Activated T-cell treated with anti-CD3 and anti-CD28 coated beads, Interleukin-2, amount 50 U/mL, for 72 hours (primary cell): ENCODE measurements around the gene CYP3A4. TPM values are rescaled to one million over a fixed set of nuclear protein-coding genes. Genes with fewer than 3 reads are reported as not detected.

Source experiments
- ATAC-seq, 2 donors: fragments of 150-1000 bp; cut with Tn5 transposase; replicated peaks in 1 of 2; 2 replicates each; pipeline ENCODE4 v1.10.0; 2021; ENCODE audit warnings: moderate library complexity in 2 of 2, mild to moderate bottlenecking in 1 of 2
- DNase-seq, 2 donors: peaks; one replicate each; pipeline ENCODE4 v3.0.0; 2021 to 2022; ENCODE audit warnings: mixed read lengths in 1 of 2
- H3K27ac Mint-ChIP-seq: one replicate; pipeline ENCODE4 v1.8.0; 2022; ENCODE audit warnings: mild to moderate bottlenecking, moderate library complexity, mixed read lengths
- H3K27me3 Mint-ChIP-seq: one replicate; pipeline ENCODE4 v1.8.0; 2022; ENCODE audit warnings: low read depth, mixed read lengths
- H3K36me3 Mint-ChIP-seq, 2 donors: one replicate each; pipeline ENCODE4 v1.8.0; 2022; ENCODE audit warnings: mixed read lengths in 2 of 2, mild to moderate bottlenecking in 1 of 2; ENCODE audit not compliant: insufficient read depth in 2 of 2
- H3K4me1 Mint-ChIP-seq: one replicate; pipeline ENCODE4 v1.8.0; 2022; ENCODE audit warnings: low read depth, mixed read lengths
- H3K4me3 Mint-ChIP-seq, 2 donors: one replicate each; pipeline ENCODE4 v1.8.0; 2022; ENCODE audit warnings: mild to moderate bottlenecking in 2 of 2, mixed read lengths in 2 of 2, moderate library complexity in 2 of 2
- H3K9me3 Mint-ChIP-seq, 2 donors: one replicate each; pipeline ENCODE4 v1.8.0; 2022; ENCODE audit warnings: mixed read lengths in 2 of 2
- total RNA-seq, 2 donors: library from RNA; stranded (reverse); gene quantifications; one replicate each; pipeline ENCODE4 v1.2.3, GENCODE V29; 2022

CYP3A4 gene
- not detected for total RNA-seq

DNA sequence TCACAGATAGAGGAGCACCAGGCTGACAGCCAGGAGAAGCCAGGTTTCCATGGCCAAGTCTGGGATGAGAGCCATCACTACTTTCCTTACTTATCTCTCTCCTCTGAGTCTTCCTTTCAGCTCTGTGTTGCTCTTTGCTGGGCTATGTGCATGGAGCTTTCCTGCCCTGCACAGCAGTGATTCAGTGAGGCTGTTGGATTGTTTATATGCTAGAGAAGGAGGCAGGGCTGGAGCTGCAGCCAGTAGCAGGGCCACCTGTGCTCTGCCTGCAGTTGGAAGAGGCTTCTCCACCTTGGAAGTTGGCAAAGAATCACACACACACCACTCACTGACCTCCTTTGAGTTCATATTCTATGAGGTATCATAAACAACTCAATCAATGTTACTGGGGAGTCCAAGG is at the start of gene CYP3A4:
Gene CYP3A4 (minus strand): TSS at position 178 of the 400 bp plus-strand sequence. CDS start 103 bp downstream, at position 75.
- Mint-ChIP-seq H3K27ac (no peak within 1 kb of the TSS), H3K27me3 (peaks cover 27% of the 10 kb centered on the region), H3K4me3 (no peak within 1 kb of the TSS), H3K4me1 (peaks cover 43% of the 10 kb centered on the region), H3K9me3 (peaks cover 0 to 4% of the 10 kb centered on the region in 2 donors), H3K36me3 (peaks cover 0 to 2% of the 10 kb centered on the region in 2 donors)
- no peak for ATAC-seq
- no peak for DNase-seq

DNA sequence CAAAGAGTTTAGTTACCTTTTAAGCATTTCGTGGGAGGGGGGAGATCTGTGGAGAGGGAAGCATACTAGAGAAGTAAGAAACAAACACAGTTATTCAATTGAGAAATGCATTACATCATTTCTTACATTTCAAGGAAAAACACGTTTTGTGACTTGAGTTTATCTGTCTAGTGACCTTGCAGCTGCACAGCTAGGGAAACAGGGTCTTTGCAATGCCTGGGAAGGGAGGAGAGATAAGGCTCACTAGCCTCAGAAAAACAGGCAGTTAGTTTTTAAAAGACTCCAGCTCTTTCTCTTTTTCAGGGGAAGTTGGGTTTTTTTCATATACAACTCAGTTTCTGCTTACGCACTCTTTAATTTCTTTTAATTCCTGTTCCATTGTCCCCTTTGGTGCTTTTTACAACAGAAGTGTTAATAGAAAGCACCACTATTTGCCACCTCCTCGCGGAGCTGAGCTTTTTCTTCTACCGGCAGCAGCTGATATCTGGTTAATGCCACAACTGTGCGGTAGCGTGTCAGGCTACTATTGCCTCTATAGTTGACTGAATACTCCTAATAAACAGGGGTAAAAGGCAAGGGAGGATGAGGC is 49.4 kb upstream of the CYP3A4 start:
- no peak overlapping the region for H3K27ac Mint-ChIP-seq
- no peaks in the 10 kb centered on the region for H3K9me3 Mint-ChIP-seq

DNA sequence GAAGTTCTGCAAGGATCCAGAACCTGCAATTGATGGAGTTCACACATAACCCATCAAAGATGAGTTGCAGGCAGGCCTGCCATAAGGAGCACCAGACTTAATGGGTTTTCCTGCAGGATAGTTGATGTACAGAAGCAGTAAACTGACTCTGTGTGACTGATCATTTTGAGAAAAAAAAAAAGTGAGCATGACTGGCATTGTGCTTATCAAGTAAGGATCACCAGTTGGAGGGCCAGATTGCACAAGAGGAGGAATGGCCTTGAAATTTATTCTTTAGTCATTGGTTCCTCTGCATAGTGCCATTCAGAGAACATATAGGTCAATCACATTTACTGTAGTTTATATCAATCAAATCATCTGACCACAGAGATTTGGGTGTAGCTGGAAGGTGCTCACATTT is 47.6 kb upstream of the CYP3A4 start:
- no peaks in the 10 kb centered on the region for H3K36me3 Mint-ChIP-seq
- DNase-seq (no peak), ATAC-seq (no peak)
- H3K4me1 Mint-ChIP-seq, result no peaks in the 10 kb centered on the region
- no peaks in the 10 kb centered on the region for H3K9me3 Mint-ChIP-seq
- peaks cover 14% of the 10 kb centered on the region for H3K27me3 Mint-ChIP-seq
- H3K4me3 Mint-ChIP-seq, result no peak overlapping the region
- H3K27ac Mint-ChIP-seq, result no peak overlapping the region

More for the DNA sequence above, 49.4 kb upstream of the CYP3A4 start:
- Mint-ChIP-seq H3K4me1 (peaks cover 7% of the 10 kb centered on the region), H3K27me3 (peaks cover 13% of the 10 kb centered on the region), H3K4me3 (no peak overlapping the region), H3K36me3 (no peaks in the 10 kb centered on the region)
- no peak for ATAC-seq
- no peak for DNase-seq

DNA sequence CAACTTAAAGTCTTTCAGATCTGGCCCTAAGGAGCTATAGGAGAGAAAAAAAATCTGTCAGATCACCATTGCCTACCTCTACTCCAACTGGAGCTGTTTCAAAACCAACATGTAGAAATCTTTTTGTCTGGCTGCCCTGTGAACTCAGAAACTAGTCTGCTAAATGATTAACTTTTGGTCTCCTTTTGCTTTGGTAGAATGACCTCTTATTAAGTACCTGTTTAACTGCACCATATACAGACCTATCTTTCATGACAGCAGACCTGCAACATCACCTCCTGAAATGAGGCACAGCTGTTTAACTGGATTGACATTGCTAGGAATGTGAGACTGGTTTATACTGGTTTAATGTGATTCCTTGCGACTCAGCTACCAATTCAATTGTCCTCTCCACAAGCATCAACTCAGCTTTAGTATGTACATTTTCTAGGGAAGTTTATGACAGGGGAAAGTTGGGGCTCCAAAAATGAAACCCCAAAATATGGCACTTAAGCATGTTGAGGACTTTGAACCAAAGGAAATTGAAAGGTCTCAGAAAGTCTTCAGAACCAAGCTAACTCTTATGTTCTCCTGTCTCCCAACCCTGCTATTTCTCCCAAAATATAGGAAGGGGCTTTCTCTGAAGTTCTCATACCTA is 45.7 kb upstream of the CYP3A4 start:
- ATAC-seq, result no peak
- Mint-ChIP-seq H3K36me3 (no peaks in the 10 kb centered on the region), H3K4me3 (no peak overlapping the region), H3K9me3 (no peaks in the 10 kb centered on the region), H3K27ac (no peak overlapping the region), H3K27me3 (peaks cover 14% of the 10 kb centered on the region), H3K4me1 (no peaks in the 10 kb centered on the region)
- no peak for DNase-seq

DNA sequence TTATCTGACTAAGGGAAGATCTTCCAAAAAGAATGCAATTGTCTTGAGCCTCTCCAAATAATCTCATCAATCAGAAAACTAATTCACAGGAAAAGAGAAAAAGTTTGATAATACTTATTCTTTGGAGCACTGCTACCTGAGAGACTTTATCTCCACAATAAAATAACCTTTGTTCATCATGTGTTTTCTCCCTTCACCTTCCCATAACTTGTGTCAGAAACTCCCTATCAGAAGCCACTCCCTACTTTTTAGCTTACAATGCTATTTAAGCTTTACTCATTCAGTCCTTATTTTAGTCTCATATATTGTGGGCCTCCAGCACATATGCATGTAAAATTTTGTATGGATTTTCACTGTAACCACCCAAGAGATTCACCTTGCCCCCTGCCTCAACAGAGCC is 44.8 kb upstream of the CYP3A4 start:
- no peak for ATAC-seq
- Mint-ChIP-seq H3K36me3 (no peaks in the 10 kb centered on the region), H3K4me3 (no peak overlapping the region), H3K27me3 (peaks cover 14% of the 10 kb centered on the region), H3K27ac (no peak overlapping the region), H3K9me3 (no peaks in the 10 kb centered on the region), H3K4me1 (no peaks in the 10 kb centered on the region)
- no peak for DNase-seq

DNA sequence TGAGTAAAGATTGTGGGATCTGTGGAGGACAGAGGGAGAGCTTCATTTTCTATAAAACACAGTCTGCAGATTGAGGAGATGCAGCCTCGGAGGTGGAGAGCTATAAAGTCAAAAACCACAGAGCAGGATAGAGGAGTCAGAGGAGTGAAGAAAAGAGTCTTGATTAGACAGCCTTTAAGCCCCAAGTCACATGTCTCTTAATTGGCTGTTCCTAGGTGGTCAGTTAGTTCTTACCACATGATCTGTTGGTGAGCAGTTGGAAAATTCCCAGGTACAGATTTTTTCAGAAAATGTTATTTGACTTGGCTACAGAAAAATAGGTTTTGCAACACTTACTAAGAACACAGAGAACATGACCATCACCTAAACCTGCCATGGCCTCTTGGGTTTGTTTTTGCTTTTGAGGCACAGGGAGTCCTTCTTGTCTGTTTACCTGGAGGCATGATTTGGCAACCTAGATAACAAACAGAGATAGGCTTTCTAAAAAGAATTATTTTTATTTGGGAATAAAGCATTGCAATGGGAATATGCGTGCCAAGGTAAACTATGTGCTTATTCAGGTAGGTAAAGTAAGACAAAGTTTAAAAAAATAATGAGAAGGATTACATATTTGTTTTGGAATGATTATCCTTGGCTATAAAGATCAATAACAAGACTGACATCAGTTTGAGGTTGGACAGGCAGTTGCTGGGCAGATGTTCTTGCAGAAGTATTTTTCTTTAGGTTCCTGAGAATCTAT is 43.2 kb upstream of the CYP3A4 start:
- DNase-seq (no peak), ATAC-seq (no peak)
- Mint-ChIP-seq H3K4me1 (no peaks in the 10 kb centered on the region), H3K9me3 (no peaks in the 10 kb centered on the region), H3K27me3 (peaks cover 14% of the 10 kb centered on the region), H3K4me3 (no peak overlapping the region), H3K36me3 (no peaks in the 10 kb centered on the region), H3K27ac (no peak overlapping the region)

DNA sequence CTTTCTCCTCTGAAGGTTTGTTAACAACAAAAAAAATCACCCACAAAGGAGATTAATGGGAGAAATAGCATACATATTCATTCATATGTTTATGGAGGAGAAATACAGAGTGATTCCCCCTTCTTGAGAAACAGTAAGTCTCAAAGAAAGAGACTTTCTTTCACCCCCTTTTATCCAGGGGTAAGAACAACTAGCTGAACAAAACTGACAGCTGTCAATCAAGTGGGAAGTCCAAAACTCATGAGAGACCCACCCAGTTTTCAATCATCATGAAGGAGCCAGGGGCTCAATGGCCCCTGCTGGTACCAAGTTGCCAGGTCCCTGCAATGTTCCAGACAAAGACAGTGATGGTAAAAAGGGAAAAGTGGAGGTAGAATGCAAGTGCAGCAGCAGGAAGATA is 41.9 kb upstream of the CYP3A4 start:
- no peaks in the 10 kb centered on the region for H3K4me1 Mint-ChIP-seq
- no peak overlapping the region for H3K4me3 Mint-ChIP-seq
- no peak for DNase-seq
- no peak for ATAC-seq
- H3K27ac Mint-ChIP-seq, result no peak overlapping the region
- H3K36me3 Mint-ChIP-seq, result no peaks in the 10 kb centered on the region
- H3K27me3 Mint-ChIP-seq, result peaks cover 18% of the 10 kb centered on the region
- no peaks in the 10 kb centered on the region for H3K9me3 Mint-ChIP-seq

DNA sequence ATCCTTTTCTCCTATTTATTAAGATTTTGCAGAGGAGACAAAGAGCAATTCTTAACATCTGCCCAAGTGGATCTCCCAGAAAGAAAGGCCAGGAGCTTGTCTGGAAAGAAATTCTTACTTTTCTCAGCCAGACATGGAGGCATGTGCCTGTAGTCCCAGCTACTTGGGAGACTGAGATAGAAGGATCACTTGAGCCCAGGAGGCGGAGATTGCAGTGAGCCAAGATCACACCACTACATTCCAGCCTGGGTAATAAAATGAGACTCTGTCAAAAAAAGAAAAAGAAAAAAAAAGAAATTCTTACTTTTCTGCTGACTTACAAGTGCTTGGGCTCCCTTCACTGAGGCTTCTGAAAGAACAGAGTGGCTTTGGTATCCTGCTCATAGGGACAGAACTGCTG is 41.5 kb upstream of the CYP3A4 start:
- Mint-ChIP-seq H3K4me1 (no peaks in the 10 kb centered on the region), H3K27ac (no peak overlapping the region), H3K27me3 (peaks cover 15% of the 10 kb centered on the region), H3K9me3 (no peaks in the 10 kb centered on the region), H3K36me3 (no peaks in the 10 kb centered on the region), H3K4me3 (no peak overlapping the region)
- ATAC-seq (no peak), DNase-seq (no peak)

DNA sequence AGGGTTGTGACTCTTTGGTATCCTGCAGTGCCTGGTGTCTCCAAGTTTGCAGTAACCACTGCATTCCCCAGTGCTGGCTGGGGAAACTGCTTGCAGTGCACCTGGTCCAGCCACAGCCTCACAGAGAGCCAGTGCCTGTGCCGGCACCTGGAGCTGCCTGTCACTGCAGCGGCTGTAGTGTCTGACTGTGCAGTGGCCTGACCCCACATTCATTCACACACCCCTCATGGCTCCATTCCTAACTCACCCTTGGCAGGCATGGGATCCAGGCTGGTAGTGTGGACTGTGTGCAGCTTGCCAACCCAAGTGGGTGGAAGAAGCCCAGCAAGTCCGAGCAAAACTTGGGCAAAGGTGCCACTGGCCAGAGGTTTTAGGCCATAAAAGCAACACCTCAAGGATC is 40.1 kb upstream of the CYP3A4 start:
- no peak overlapping the region for H3K4me3 Mint-ChIP-seq
- no peaks in the 10 kb centered on the region for H3K4me1 Mint-ChIP-seq
- no peak for ATAC-seq
- H3K9me3 Mint-ChIP-seq, result no peaks in the 10 kb centered on the region
- peaks cover 19% of the 10 kb centered on the region for H3K27me3 Mint-ChIP-seq
- H3K27ac Mint-ChIP-seq, result no peak overlapping the region
- DNase-seq, result no peak
- no peaks in the 10 kb centered on the region for H3K36me3 Mint-ChIP-seq

DNA sequence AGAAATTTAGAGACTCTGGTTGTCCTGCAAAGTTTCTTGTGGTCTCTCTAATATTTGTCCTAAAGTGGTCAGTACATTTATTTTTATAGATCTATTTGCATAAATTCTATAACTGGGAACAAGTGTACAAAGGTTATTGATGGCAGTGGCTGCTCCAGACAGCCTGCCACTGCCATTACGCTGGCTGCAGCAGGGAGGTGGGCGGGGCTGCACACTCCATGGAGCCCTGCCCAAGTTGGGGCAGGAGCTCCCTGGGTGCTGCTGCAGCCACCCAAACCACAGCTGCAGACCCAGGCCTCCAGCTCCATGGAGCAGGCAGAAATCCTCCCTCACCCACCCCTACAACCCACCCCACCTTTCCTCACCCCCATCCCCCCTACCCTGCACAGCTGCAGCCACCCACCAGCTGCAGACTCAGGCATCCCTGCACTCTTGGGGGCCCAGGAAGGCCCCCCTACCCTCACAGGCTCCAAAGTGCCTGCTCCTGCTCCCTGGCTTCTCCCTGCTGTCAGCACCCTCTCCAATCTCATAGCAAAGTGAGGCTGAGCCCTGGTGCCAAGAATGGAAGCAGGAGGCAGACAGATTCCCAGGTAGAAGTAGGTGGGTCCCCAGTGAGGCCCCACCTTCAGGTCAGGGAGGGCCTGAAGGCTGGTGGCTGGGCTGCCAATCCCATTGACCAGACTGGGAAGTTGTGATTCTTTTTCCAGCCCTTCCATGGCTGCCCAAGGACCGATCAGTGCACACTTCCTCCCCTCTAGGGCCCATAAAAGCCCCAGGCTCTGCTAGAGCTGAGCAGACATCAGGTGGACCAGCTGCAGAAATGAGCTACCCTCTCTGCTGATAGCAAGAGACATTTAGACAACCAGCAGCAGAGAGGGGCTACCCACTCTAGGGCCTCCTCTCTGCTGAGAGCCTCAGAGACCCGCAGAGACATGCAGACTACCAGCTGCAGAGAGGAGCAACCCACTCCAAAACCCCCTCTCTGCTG is 39.0 kb upstream of the CYP3A4 start:
- Mint-ChIP-seq H3K4me3 (no peak overlapping the region), H3K9me3 (no peaks in the 10 kb centered on the region), H3K27me3 (peaks cover 17% of the 10 kb centered on the region), H3K27ac (no peak overlapping the region), H3K4me1 (no peaks in the 10 kb centered on the region), H3K36me3 (no peaks in the 10 kb centered on the region)
- DNase-seq, result no peak
- no peak for ATAC-seq

DNA sequence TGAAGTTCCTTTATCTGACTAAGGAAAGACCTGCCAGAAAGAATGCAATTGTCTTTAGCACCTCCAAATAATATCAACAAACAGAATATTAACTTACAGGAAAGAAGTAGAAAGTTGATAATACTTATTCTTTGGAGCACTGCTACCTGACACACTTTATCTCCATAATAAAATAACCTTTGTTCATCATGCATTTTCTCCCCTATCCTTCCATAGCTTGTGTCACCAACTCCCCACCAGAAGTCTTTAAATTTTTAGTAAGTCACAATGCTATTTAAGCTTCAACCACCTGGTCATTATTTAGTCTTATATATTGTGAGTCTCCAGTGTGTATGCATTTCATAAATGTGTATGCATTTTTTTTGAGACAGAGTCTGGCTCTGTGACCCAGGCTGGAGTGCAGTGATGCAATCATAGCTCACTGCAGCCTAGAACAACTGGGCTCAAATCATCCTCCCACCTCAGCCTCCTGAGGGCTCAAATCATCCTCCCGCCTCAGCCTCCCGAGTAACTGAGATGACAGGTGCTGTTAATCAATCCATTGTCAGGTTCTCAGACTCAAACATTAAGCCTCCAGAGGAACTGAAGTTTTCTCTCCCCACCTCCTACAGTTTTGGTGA is 36.5 kb upstream of the CYP3A4 start:
- Mint-ChIP-seq H3K27me3 (peaks cover 27% of the 10 kb centered on the region), H3K4me1 (no peaks in the 10 kb centered on the region), H3K36me3 (no peaks in the 10 kb centered on the region), H3K4me3 (no peak overlapping the region), H3K9me3 (no peaks in the 10 kb centered on the region), H3K27ac (no peak overlapping the region)
- ATAC-seq (no peak), DNase-seq (no peak)

DNA sequence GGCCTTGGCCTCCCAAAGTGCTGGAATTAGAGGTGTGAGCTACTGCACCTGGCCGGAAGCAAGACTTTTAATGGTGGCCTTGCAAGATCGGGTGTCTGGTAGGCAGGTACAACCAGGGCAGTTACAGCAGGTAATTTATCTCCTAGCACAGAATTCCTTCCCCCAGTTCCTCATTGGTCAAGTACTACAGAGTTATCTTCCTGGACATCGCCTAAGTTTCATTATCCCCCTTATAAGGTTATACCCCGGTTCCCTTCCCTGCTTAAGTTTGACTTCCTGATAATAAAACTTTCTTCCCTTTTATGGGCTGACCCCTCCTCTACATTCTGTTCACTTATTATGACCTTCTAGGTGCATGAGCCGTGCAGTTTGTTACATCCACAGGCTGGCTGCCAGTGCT is 24.8 kb upstream of the CYP3A4 start:
- DNase-seq (no peak), ATAC-seq (no peak)
- H3K4me1 Mint-ChIP-seq, result no peaks in the 10 kb centered on the region
- peaks cover 0 to 2% of the 10 kb centered on the region in 2 donors for H3K9me3 Mint-ChIP-seq
- H3K27me3 Mint-ChIP-seq, result peaks cover 40% of the 10 kb centered on the region
- peaks cover 4 to 6% of the 10 kb centered on the region in 2 donors for H3K36me3 Mint-ChIP-seq
- H3K4me3 Mint-ChIP-seq, result no peak overlapping the region
- H3K27ac Mint-ChIP-seq, result peak overlapping the region; percentile 82
